ENCODE measurements around the gene CORO1C. TPM values are rescaled to one million over a fixed set of nuclear protein-coding genes. Genes with fewer than 3 reads are reported as not detected.

Gene CORO1C
- total and polyA plus RNA-seq, 9 of the 15 experiments (the other 6 are each of a cell fraction or from before 2014, with no cell fraction given) = 55.2 to 280 (median 150) TPM

GRCh38 chr12:108608616-108609015, 122.7 kb downstream of the CORO1C start:
- no peaks in the 10 kb centered on the region for H3K9me1 ChIP-seq (ENCODE audit: control insufficient read depth, insufficient read depth, low read length)
- ATAC-seq (no peak), DNase-seq (ENCODE audit: extremely low read depth in 1 of 4, low spot score in 3 of 4) (no peak), FAIRE-seq (no peak)
- no peaks in the 10 kb centered on the region for H3K36me3 ChIP-seq (ENCODE audit: control insufficient read depth, insufficient read depth, low read length)
- H3K27me3 ChIP-seq (ENCODE audit: control insufficient read depth in 2 of 2, insufficient read depth in 2 of 2, low read length in 2 of 2) = no peaks in the 10 kb centered on the region
- no peak overlapping the region for H3K4me2 ChIP-seq (ENCODE audit: insufficient read depth, low read length)
- no TSS peak for BruUV-seq (replicated peaks)
- H3K79me2 ChIP-seq (ENCODE audit: control insufficient read depth, insufficient read depth, low read length) = no peaks in the 10 kb centered on the region
- ChIA-PET POLR2A (interaction anchor here (0.6 to 1.1 kb wide), 2 partner anchors 9 to 196 kb away, joined by 3 read pairs; no protein-coding TSS in a partner anchor), CTCF (ENCODE audit: low intra/inter-chr PET ratio) (no interaction called here)
- no peak for TF ChIP-seq JUNB (CRISPR knock-in tag; conservative IDR thresholded peaks at IDR 0.05)
- TF ChIP-seq KAT8 (IDR thresholded peaks at IDR 0.05; ENCODE audit: low read depth) = no peak
- TF ChIP-seq ZNF717 (CRISPR knock-in tag; IDR thresholded peaks at IDR 0.05) = no peak
- TF ChIP-seq ZNF518B (CRISPR knock-in tag; IDR thresholded peaks at IDR 0.05) = no peak
- TF ChIP-seq TGIF2 (CRISPR knock-in tag; IDR thresholded peaks at IDR 0.05) = no peak
- no peak for TF ChIP-seq ZNF431 (CRISPR knock-in tag; IDR thresholded peaks at IDR 0.05)
- TF ChIP-seq ETV1 (tag; conservative IDR thresholded peaks at IDR 0.05; ENCODE audit: low read depth) = no peak
- no peak for TF ChIP-seq ZKSCAN8 (CRISPR knock-in tag; IDR thresholded peaks at IDR 0.05)
- TF ChIP-seq KLF1 (tag; IDR thresholded peaks at IDR 0.05) = no peak
- TF ChIP-seq BRF2 (IDR thresholded peaks at IDR 0.05; ENCODE audit: borderline replicate concordance, insufficient read depth, insufficient read length) = no peak
- no peak for TF ChIP-seq FOXJ2 (tag; IDR thresholded peaks at IDR 0.05)
- TF ChIP-seq RBM15 (IDR thresholded peaks at IDR 0.05; ENCODE audit: insufficient read depth, low read length) = no peak
- TF ChIP-seq IRF2 (CRISPR knock-in tag; IDR thresholded peaks at IDR 0.05) = no peak
- 0 out of 4 replicates have a peak overlapping the region, but pooled peaks of 1 of the 2 experiments have one; percentile 50 for H3K9ac ChIP-seq (ENCODE audit: insufficient read depth in 1 of 2, low read depth in 2 of 2, low read length in 2 of 2)
- intact Hi-C loops (cut with micrococcal nuclease) (no loop called here), in situ Hi-C loops (cut with MboI) (no loop called here)
- H3K4me1 ChIP-seq (replicated peaks in 1 of 2; ENCODE audit: control insufficient read depth in 2 of 2, insufficient read depth in 2 of 2, low read length in 2 of 2) = peaks cover 9 to 16% of the 10 kb centered on the region in 2 experiments
- no peaks in the 10 kb centered on the region for H3K9me3 ChIP-seq (replicated peaks; ENCODE audit: control insufficient read depth, insufficient read depth, low read depth, low read length)
- H4K20me1 ChIP-seq (replicated peaks; ENCODE audit: control insufficient read depth, insufficient read depth, low read length) = no peaks in the 10 kb centered on the region
- no peak overlapping the region for H2AFZ ChIP-seq (ENCODE audit: low read depth, low read length)
- 23% methylated on average over 5 of the region's 5 CpGs for WGBS (ENCODE audit: insufficient coverage, low coverage, missing lambda C conversion rate)
- H3K4me3 ChIP-seq = no peak overlapping the region
- no peak overlapping the region for H3K27ac ChIP-seq (ENCODE audit: extremely low read depth, low read depth, low read length)
